HG03095 (cell line): ENCODE measurements around the gene RGL1.
"Not testable (repeated sequence)": the region's sequence is repeated elsewhere in the genome, so short reads cannot be mapped to it uniquely, and the experiment has no call there.

Experiments
- ATAC-seq: cut with Tn5 transposase; IDR thresholded peaks from one replicate; pipeline ENCODE4 v1.9.1; 2021; ENCODE audit warnings: moderate library complexity; ENCODE audit not compliant: unreplicated experiment

Gene RGL1

DNA sequence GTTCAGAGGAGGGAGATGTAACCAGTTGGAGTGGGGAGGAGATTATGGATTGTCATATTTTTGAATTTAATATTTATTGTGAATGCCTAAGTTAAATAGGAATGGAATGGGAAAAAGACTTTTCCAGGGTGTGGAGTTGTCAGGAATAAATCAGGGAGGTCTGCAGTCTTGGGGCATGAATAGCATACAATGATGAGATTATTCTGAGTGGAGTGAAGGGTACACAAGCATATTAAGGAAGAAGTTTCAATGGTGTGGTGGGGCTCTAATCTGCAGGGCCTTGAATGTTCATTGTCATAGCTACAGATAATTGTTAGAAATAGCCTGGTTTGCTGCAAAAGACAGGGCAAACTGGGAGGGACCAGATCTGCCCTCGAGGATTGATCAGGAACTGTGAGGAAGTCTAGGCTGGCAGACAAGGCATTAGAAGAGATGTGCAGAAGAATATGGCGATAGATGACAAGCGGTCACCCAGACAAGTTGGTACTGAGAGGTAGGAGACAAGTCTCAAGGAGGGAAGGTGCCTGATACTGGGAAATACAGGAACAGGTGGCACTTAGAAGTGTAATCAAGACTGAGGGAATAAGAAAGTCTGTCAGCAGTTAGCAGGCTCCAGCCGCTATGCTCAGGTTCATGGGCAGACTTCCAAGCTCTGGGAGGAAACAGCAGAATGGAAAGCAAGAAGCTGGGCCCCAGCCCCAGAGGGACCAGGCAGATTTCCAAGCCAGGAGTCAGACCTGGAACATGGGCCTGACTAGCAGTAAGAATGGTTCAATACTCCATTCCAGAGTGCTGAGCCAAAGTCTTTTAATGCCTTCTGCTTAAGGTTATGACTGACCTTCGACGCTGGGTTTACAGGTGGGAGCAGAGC, 20.9 kb upstream of the RGL1 start:
- ATAC-seq: no peak

DNA sequence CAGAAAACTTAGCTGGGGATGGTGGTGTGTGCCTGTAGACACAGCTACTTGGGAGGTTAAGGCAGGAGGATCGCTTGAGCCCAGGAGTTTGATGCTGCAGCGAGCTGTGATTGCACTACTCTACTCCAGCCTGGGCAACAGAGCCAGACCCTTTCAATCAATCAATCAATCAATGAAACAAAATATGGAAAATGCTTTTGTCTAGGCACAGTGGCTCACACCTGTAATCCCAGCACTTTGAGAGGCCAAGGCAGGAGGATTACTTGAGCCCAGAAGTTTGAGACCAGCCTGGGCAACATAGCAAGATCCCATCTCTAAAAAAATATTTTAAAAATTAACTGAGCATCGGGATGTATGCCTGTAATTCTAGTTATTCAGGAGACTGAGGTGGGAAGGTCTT, 19.0 kb upstream of the RGL1 start:
- ATAC-seq: not testable (repeated sequence)

DNA sequence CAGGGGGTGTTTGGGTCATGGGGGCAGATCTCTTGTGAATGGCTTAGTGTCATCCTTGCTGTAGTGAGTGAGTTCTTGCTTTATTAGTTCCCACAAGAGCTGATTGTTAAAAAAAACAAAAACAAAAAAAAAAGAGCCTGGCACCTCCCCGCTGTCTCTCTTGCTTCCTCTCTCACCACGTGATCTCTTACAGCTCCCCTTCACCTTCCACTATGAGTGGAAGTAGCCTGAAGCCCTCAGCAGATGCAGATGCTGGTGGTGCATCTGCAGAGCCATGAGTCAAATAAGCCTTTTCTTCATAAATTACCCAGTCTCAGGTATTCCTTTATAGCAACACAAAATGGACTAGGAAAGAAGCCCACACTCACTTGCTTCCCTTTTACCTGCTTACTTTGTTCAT, 17.2 kb upstream of the RGL1 start:
- no peak for ATAC-seq

DNA sequence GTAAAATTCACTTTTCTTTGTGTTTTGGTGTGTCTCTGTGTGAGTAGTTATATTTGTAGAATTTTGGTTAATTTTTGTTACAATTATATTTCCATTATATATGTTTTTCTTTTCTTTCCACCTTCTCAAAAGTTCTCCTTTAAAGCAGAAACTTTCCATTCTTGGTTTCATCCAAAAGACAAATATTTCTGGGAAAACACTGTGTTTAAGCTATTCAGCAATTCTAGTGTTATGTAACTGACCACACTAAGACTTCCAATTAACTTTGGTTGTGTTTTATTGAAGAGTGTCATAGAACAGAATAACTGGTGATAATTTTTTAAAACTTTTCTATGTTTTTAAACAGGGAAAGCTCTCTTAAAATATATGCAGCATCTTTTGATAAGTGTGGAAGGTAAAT, 13.6 kb upstream of the RGL1 start:
- no peak for ATAC-seq

DNA sequence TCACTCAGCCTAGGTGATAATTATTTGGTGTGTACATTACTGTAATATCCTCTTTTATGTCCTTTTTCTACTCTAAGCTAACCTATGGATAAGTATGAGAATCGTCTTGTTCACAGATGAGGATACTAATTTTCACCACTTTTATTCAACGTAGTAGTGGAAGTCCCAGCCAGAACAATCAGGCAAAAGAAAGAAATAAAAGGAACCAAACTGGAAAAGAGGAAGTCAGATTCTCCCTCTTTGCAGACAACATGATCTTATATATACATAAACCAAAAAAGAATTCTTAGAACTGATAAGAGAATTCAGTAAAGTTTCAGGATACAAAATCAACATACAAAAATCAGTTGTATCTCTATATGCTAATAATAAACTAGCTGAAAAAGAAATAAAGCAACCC, 12.6 kb upstream of the RGL1 start:
- no peak for ATAC-seq

DNA sequence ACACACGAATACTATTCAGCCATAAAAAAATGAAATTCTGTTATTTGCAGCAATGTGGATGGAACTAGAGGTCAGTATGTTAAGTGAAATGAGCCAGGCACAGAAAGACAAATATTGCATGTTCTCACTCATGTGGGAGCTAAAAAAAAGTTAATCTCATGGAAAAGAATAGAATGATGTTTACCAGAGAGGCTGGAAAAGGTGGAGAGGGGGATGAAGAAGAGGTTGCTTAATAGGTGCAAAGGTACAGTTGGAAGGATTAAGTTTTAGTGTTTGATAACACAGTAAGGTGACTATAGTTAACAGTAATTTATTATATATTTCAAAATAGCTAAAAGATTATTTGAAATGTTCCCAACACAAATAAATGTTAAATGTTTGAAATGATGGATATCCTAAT, 10.8 kb upstream of the RGL1 start:
- no peak for ATAC-seq

DNA sequence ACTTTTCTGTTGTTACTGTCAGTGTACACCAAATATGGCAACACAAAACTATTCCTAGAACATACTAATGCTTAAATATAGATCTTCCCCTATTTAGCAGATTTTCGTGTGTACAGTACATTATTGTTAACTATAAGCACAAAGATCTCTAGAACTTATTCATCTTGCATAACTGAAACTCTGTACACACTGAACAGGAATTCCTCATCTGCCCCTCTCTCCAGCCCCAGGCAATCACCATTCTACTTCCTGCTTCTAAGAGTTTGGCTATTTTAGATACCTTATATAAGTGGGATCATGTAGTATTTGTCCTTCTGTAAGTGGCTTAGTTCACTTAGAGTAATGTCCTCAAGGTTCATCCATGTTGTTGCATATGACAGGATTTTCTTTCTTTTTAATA, 4.5 kb upstream of the RGL1 start:
- ATAC-seq: no peak

DNA sequence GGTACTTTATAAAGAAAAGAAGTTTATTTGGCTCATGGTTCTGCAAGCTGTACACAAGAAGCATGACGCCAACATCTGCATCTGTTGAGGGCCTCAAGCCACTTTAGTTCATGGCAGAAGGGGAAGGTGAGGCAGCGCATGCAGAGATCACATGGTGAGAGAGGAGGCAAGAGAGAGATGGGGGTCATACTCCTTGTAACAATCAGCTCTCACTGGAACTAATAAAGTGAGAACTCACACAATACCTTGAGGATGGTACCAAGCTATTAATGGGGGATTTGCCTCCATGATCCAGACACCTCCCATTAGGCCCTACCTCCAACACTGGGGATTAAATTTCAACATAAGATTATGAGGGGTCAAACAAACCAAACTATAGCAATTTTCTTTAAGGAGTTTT, 3.3 kb upstream of the RGL1 start:
- ATAC-seq: no peak

DNA sequence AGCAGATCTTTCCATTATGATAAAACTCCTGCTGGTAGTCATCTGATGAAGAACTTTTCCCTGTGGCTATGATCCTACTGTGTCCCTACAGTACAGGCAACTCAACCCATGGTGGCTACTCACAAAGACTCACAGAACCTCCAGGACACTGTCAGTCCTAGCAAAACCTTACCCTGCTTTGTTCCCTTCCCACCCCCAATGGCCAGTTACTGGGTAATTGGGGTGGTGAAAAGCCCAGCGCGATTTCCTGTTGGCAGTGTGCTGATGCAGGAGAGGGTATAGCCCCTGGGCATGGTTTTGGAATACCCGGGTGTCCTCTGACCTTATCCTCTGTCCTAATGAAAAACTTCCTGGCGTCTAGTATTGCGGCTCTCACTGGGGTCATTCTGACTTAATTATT, 533 bp upstream of the RGL1 start:
- no peak for ATAC-seq

DNA sequence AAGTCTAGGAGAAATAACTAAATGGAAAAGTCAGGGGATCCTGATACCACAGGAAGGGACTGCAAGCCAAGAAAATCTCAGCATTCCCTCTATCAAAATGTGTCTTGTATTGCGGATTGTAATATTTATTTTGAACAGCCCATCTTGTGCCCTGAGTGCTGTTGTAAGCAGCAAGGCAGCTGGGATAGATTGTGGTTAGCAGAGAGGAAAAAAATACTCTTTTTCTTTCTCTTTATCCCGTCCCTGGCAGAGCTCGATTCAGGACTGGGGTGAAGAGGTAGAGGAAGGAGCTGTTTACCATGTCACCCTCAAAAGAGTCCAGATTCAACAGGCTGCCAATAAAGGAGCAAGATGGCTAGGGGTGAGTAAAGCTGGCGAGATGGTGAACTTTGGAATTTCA, 1.2 kb downstream of the RGL1 start:
- no peak for ATAC-seq

DNA sequence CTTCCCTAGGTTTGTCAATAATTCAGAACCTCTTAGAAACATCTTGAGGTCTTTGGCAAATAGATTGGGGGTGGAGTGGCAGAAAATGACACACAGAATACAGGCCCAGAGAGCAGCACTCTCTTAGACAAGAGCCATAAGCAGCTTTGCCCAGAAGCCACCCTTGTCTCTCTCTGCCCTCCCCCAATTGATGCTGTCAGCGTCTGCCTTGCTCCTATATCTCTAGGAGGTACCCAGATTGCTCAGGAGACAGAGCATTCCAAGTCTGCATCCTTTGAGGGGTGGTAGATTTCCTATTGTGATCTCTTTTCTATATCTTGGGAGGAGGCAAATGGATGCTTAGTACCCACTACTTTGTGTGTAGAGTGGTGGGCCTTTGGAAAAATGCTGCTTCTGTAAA, 1.8 kb downstream of the RGL1 start:
- no peak for ATAC-seq

DNA sequence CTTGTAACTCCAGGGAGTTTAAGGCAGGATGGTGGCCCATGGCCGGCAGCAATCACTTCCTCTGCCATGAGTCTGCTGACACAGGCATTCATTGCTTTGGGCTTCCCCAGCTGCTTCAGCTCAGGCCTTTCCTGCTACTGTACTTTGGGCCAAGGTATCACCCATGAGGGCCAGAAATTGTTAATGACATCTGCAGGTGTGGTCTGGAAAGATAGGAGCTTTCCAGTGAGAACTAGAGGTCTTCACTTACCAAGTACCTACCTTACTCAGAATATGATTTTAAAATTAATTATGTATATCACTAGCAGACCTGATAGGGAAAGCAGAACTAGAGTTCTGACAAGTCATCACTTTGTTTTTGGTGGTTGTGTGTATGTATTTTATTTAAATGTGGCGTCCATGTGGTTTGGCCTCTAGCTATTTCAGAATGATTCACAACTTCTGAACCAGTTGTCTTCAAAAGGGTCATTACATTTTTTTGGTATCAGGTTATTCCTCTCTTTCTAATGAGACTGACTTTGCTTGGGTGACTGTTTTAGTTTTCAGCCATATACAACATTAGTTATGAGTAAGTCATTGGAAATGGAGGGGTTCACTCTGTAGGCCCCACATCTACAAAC, 2.7 kb downstream of the RGL1 start:
- peak; percentile 51 for ATAC-seq

DNA sequence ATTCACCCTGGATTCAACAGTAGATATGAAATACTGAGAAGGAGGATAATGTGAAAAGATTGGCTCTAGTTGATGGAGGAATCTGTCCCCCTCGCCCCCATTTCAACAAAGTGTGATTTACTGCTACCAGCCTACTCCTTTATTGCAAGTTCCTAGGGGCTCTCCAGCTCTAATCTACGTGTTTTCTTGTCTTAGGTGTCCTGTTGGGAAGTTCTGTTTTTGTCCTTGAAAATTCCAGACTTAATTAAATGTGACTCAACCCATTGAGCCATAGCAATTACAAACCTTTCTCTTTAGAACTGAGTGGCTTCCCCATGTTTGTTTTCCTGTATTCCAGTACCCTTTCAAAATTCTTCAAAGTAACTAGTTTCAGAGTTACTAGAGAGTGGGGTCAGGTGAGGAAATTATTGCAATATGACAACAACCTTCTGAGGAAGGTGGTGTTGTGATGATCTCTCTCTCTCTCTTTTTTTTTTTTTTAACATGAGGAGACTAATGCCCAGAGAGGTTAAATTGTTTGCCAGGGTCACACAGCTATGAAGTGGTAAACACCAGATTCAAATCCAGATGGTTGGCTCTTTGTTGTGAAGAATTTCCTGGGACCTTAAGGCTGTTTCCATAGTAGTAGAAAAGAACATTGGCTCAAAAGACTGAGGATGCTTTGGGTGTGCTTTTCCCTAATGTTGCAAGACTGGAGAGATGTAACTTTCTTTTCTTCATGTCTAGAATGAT, 3.5 kb downstream of the RGL1 start:
- ATAC-seq: no peak

DNA sequence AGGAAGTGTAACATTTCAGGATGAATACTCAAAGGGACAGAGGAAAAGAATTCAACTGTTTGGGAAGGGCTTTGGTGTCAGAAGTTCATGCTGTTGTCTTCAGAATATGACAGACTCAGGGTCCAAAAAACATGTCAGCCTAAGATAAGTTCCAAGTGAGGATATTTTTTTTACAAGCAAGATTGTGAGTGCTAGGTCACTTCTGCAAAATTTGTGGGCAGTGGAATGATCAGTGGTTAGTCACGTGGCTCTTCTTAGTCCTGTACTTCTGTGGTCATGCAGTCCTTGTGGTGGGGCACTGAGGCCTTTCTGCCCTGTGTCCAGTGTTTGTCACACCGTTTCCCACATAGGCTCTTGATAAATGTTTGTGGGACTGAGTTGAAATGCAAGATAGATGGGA, 5.2 kb downstream of the RGL1 start:
- no peak for ATAC-seq

DNA sequence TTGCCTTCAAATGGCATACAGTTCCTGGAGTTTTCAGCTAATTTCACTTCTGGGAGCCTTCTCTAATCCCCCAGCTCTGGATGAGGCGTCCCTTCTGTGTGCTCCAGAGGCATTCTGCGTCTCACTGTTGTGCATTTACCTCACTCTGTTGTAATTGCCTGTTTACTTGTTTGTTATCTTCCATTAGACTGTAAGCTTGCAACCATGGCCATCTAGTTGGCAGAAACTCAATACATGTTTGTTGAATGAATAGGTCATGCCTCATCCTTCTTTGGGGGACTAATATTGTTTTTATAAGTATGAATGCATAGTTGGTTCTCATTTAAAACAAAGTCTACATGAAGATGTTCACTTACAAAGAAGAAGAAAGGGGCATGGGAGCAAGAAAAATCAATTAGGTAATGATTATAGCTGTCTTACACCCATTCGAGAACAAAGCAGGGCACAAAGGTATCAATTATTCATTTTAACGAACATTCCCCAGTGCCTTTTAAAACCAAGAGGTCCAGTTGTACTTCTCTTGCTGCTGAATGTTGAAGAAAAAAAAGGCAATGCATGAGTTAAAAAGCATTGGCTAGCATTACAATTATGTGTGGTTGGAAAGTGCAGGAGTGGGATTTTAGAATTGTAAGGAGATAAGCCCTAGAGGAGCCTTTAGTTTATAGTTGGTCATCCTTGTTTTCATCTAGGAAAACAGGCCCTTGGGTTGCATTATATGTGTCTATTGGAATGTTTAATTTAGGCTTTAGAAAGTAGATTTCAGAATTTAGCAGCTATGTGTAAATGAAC, 6.0 kb downstream of the RGL1 start:
- ATAC-seq: no peak

DNA sequence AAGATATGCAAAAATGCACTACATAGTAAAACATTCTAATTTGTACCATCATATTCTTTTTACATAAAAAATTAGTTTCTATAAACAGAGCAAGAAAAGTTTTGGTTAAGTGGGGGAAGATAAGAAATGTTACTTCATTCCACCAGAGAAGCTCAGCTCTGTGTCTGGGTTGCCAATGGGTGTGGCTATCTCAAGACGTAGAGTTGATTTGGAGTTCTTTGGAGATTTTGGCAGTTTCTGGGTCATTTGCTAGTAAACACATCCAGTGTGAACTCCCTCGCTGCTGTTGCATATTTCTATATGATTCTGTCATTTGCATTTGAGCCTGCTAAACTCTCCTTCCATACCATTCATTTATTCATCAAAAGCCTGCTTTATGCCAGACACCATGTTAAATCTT, 7.2 kb downstream of the RGL1 start:
- ATAC-seq: no peak

DNA sequence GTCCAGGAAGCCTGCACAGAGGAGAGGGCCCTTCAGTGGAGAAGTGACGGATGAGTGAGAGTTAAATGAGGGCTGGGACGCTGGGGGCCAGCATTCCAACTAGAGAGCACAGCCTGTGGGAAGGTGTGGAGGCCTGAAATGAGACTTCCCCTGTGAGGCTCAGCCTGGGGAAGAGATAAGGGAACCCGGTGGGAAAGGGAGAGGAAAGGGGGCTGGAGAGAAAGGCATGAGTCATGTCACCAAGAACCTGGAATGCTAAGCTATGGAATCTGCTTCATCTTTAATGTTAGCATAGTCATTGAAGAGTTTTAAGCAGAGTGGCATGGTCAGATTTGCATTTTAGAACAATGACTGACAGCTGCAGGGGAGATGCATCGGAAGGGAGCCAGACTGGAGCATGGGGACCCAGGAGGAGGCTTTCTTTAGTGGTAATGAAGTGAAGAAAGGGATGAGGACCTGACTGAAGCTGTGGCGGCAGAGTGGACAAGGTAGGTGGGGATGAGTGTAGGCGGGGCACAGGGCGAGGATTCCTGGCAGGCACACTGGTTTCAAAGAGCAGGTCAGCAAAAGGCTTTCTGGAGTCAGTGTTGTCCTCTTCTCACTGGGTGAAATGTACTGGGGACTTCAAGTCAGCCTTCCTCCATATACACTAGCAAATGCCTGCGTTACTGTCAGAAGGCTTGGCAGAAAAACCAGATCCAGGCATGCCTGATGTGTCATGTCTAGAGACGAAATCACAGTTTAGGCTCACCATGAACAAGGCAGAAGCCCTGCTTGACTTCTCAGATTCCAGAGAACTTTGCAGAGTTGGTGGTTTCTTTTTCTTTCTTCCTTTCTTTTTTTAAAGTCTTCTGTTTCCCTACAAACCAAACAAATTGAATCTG, 8.0 kb downstream of the RGL1 start:
- ATAC-seq: no peak

DNA sequence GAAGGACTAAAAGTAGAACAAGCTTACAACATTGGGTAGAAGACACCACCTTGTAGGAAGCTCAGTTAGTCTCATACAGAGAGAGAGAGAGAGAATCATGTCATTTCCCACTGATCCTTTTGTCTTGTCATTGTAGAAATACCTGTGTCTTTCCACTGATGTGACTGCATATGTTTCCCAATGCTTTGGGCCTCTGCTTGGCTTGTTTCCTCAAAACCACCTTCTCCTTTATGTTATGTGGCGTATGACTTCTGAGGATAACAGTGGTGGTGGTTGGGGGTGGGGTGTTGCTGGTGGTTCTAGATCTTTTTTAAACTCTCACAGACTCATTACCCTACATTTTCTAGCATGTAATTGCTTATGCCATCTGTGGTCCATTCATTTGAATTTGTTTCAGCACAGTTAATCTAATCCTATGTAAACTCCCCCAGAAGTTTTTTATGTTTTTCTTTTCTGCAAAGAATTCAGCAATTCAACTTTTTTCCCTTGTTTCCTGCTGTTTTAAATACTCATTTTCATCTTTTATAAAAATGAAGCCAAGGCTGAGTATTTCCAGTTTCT, 9.3 kb downstream of the RGL1 start:
- ATAC-seq: no peak

DNA sequence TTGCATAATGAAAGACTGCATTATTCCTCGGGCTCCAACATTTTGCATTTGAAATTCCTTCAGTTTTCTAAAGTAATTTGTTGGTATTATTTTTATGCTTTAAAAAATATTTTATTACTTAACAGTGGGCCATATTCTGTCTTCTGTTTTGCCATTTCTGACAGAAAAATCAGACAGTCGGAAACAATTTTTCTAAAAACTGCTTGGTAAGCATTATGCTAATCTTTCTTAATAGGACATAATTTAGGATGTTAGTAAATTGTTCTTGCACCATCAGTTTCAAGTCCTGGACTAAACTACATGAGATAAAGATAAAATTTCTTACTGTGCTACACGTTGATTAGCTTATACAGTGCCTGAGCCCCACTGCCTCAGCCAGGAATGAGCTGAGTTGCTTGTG, 11.2 kb downstream of the RGL1 start:
- ATAC-seq: no peak
